ENCODE data around the gene HSPD1.

The HSPD1 gene

GRCh38 chr2:197515739-197516392 is 16.2 kb upstream of the HSPD1 start, which contains the start of gene MOB4 (continued):
- TF ChIP-seq INSM2 (tag by site-specific recombination; IDR thresholded peaks at IDR 0.05) (peak; percentile 23), ZNF792 (tag by site-specific recombination; IDR thresholded peaks at IDR 0.05) (no peak), ZIC2 (tag by site-specific recombination; IDR thresholded peaks at IDR 0.05) (no peak), ZNF175 (tag by site-specific recombination; IDR thresholded peaks at IDR 0.05) (no peak), ZNF518A (tag by site-specific recombination; conservative IDR thresholded peaks at IDR 0.05; ENCODE audit: low read depth) (no peak), OSR2 (tag by site-specific recombination; IDR thresholded peaks at IDR 0.05) (peak; percentile 91), ZNF585B (tag by site-specific recombination; IDR thresholded peaks at IDR 0.05) (0 out of 2 replicates have a peak, but pooled peaks have one; percentile 1), ZNF560 (tag by site-specific recombination; IDR thresholded peaks at IDR 0.05; ENCODE audit: borderline replicate concordance) (no peak), ZNF473 (tag by site-specific recombination; IDR thresholded peaks at IDR 0.05) (no peak), ZSCAN5A (tag by site-specific recombination; IDR thresholded peaks at IDR 0.05) (peak; percentile 77), ZNF121 (tag by site-specific recombination; IDR thresholded peaks at IDR 0.05) (no peak), ZSCAN30 (tag by site-specific recombination; IDR thresholded peaks at IDR 0.05) (peak; percentile 96), ZNF24 (tag by site-specific recombination; IDR thresholded peaks at IDR 0.05) (no peak), ZNF302 (tag by site-specific recombination; IDR thresholded peaks at IDR 0.05; ENCODE audit: low read depth) (no peak), ZXDB (tag by site-specific recombination; IDR thresholded peaks at IDR 0.05) (peak; percentile 93), ZBTB44 (tag by site-specific recombination; IDR thresholded peaks at IDR 0.05) (peak; percentile 15; the same call in 1 of the 2 replicates), ZNF184 (tag by site-specific recombination; IDR thresholded peaks at IDR 0.05) (no peak), MYNN (tag by site-specific recombination; IDR thresholded peaks at IDR 0.05; ENCODE audit: borderline replicate concordance) (no peak), ZNF548 (tag by site-specific recombination; IDR thresholded peaks at IDR 0.05) (no peak), GLIS1 (tag by site-specific recombination; IDR thresholded peaks at IDR 0.05) (peak; percentile 35; the same call in 1 of the 2 replicates), ZSCAN16 (tag by site-specific recombination; IDR thresholded peaks at IDR 0.05) (no peak), ZNF660 (tag by site-specific recombination; IDR thresholded peaks at IDR 0.05) (0 out of 2 replicates have a peak, but pooled peaks have one; percentile 73), ZFP3 (tag by site-specific recombination; IDR thresholded peaks at IDR 0.05; ENCODE audit: low read depth) (no peak)
